G401.6 (cell line): ENCODE data around the gene FBXO5.
"Not testable (repeated sequence)": the region's sequence is repeated elsewhere in the genome, so short reads cannot be mapped to it uniquely, and the experiment has no call there.

Experiments used
- FAIRE-seq: peaks from 2 replicates; lab custom pipeline; 2012; peaks lifted over from hg19 to GRCh38; lab: Jason Lieb, UNC

FBXO5 gene, protein sequence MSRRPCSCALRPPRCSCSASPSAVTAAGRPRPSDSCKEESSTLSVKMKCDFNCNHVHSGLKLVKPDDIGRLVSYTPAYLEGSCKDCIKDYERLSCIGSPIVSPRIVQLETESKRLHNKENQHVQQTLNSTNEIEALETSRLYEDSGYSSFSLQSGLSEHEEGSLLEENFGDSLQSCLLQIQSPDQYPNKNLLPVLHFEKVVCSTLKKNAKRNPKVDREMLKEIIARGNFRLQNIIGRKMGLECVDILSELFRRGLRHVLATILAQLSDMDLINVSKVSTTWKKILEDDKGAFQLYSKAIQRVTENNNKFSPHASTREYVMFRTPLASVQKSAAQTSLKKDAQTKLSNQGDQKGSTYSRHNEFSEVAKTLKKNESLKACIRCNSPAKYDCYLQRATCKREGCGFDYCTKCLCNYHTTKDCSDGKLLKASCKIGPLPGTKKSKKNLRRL

DNA sequence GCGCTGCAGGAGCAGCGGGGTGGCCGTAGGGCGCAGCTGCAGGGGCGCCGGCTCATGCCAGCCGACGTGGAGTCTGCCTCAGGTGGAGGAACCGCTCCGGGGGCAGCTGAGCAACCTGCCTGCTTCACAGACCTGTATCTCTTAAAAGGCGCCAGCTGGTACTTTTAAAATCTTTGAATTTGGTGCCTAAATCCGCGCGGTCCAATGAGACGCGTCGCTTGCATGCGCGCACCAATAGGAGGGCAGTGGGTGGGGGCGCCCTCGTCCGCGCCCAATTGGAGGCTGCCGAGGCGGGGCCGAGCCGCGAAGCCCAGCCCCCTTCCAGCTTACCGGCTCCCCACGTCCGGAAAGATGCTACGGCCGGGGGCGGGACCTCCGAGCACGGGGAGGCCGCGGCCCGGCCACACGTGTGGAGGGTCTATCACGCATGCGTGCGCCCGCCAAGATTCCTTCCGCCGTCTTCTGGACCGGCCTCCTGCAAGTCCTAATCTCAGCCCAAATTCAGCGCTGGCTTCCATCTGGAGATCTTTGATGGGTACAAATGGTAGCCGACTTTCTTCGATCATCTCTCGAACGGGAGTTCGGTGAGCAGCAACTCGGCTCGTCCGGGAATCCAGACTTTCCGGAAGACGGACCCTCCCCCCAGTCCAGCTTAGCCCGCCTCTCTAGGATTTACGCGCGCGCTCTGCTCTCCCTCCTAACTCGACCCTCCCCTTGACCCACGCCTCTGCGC lies at the start of gene FBXO5:
FBXO5 (minus strand) TSS at position 138 of the 733 bp plus-strand sequence; CDS start at position 56, 82 bp downstream.
- FAIRE-seq = peak; percentile 97

DNA sequence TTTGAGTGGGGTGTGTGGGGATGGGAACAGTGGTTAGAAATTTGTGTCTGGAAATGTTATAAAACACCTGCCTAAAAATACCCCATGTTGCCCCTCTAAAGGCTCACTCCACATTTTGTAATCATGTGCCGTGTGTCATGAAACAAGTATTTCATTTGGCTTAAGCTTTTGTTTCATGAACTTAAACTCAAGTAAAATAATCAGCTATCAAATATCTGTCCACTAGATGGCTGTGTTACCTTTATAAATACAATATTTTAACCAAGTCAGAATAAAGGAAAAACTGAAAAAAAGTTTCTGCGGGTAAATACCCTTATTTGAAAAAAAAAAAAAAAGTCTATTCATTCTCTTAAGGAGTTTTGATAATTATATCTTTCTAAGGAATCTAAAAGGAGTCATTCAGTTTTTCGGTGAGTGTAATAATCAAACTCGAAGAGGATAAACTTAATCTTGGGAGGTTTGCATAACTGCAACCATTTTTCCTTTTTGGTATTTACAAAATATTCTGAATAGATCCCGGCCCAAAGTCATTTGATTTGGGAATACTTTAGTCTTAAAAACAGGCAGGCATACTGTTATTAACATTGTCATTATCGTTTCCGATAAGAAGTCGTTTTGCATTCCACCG lies 49.5 kb upstream of the FBXO5 start:
- peak; percentile 92 for FAIRE-seq

DNA sequence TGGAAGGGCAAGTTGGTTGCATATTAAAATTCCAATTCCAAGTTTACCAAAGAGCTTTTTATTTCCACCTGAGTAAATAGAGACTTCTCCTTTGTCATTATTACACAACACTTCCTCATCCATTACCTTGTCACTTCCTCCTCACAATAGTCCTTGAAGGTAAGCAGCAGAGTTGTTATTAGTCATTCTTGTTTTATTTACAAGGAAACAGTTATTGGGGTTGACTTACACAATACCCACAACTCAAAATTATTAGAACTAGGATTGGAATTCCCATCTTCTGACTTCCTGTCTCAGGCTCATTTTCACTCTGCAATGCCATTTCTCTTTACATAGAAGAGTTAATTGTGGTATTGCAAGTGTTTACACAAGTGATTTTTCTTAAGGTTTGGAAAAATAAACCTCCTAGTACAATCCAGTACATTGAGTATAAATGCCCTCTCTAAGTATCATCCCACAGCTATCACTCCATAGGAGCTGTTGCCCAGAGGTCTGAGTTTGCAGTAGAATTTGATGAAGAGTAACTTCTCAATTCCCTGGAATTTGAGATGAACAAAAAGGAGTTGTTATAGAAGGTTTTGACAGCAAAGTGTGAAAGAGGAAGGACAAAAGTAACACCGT lies 48.6 kb upstream of the FBXO5 start:
- no peak for FAIRE-seq

DNA sequence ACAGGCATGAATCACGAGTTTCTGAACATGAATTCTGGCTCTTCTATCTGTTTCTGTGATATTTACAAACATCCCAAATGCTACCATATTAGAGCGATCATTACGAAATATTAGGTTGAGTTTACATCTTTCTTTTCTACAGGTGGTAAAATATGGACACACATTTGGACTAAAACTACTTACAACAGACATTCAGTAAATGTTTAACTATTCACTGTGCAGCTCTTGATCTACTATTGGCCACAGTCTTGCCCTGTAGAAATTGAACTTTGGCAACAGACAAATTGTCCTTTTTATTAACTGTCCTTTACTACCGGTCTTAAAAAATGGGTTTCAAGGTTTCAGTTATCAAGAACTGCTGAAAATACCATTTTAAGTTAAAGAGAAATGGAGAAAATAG lies 46.1 kb upstream of the FBXO5 start:
- no peak for FAIRE-seq

DNA sequence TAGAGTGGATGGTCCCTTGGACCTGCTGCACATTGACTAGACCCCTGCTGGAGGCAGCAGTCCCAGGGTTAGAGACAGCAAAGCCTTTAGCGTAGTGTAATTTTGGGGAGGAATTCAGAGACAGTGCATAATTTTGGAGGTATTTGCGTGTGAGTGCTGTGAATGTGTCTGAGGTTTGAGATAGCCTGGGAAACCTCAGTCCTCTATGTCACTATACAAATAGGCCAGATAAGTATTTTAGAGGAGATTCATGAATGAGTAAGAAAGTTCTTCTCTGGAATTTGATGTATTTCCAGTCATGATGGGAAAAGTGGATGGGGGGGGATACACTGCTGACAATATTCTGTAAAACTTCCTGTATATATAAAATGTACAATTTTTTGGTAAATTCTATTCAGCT lies 45.4 kb upstream of the FBXO5 start:
- no peak for FAIRE-seq

DNA sequence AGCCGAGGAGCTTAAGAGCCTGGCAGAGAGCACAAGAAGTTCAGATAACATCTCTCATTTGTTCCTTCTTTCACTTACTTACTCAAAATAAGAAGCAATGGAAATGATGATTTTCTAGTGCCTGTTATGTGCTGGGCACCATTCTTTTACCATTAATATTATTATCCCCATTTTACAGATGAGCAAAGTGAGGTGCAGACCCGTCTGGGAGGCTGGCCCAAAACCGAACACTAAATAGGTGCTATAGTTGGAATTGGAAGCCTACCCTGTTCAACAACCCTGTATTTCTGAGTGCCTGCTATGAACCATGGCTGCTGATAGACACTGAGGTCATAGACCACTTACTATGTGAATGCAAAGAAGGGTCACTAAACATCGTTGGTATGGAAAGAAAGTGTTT lies 44.6 kb upstream of the FBXO5 start:
- no peak for FAIRE-seq

DNA sequence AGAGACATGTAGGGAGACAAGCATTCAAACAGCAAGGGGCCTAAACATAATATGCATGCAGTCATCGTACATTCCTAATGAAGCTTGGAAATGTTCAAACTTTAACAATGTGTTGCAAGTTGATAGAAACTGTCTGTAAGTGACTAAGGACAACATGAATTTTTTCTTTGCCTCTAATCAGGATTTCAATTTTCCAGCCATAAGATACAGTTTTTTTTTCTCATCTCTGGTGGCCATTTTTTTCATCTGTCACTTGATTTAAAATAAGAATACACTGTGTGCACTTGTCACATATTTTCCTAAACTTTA lies 41.8 kb upstream of the FBXO5 start:
- FAIRE-seq = no peak

DNA sequence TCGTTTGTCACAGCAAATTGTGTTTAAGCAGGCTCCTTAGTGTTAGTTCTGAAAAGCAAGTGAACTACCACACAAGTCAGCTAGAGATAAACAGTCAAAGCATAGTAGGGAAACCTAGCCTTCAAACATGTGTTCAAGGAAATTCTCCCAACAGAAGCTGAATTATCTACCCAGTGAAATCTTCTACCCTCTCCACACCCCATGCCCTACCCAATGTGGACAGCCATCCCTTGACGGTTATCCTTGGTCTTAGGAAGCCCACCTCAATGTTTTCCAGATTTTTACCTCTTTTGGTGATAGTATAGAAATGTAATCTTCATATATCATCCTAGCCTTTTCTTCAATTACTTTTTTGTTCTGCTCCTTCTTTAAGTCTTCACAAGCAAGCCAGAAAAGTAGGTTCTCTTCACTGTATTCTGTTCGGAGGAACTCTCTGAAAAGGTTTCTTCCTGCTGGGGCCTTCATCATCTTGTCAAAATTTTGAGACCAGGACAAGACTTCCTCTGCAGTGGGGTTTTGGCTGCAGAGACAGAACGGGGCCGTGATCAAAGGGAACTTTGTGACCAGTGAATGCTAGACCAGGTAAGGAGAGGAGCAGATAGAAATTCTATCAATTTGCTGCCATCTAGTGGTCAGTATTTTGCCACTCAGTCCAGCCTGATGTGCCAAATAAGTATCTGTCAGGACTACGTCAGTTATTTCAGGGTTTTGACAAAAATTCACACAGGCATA lies 41.3 kb upstream of the FBXO5 start:
- peak; percentile 90 for FAIRE-seq

DNA sequence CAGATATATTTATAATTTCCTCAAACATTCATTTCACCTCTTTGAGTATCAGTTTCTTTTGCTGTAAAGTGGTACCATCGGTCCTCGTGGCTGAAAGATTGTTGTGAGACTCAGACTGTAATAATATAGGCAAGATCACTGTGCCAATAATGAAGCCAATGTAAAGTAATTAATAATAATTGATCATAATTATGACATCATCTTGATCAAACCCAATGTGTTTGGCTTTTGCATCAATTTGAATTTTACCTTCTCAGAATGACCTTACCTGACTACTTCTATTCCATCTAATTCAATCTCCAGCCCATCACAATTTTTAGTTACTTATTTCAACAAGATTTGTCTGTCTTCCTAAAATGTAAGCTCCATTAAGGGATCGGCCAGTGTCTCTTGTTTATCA lies 35.5 kb upstream of the FBXO5 start:
- no peak for FAIRE-seq

DNA sequence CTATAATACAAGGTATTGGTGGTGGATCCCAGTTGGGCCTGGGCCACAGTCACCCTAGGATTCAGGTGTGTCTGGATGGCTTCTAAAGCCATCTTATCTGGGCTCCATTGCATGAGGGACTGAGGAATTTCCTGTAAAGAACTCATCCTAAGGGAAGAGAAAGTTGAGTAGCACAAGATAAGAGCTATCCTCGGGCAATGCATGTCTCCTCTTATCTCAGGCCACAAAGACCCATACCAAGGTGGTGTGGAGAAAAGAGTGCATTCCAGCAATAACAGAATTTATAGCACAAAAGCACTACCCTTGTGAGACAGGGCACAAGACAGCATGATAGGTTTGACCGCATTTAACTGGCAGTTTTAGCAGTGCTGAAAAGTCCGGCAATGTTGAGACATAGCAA lies 34.0 kb upstream of the FBXO5 start:
- FAIRE-seq = no peak

DNA sequence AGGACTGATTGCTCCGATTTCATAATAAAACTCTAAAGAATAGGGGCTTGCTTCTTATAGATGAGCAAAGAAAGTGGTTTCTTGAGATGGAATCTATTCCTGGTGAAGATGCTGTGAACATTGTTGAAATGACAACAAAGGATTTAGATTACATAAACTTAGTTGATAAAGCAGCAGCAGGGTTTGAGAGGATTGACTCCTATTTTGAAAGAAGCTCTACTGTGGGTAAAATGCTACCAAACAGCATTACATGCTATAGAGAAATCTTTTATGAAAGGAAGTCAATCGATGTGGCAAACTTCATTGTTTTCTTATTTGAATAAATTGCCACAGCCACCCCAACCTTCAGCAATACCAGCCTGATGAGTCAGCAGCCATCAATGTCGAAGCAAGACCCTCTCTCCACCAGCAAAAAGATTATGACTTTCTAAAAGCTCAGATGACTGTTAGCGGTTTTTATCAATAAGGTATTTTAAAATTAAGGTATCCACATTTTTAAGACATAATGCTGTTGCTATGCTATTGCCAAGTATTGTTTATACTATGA lies 32.3 kb upstream of the FBXO5 start:
- FAIRE-seq = no peak

DNA sequence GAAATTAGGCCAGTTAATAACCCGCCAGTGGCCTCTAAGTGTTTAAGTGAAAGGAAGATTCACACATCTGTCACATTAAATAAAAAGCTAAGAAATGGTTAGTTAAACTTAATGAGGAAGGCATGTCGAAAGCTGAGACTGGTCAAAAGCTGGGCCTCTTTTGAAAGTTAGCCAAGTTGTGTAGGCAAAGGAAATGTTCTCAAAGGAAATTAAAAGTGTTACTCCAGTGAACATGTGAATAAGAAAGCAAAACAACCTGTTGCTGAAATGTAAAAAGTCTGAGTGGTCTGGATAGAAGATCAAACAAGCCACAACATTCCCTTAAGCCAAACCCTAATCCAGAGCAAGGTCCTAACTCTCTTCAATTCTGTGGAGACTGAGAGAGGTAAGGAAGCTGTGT lies 30.6 kb upstream of the FBXO5 start:
- no peak for FAIRE-seq

DNA sequence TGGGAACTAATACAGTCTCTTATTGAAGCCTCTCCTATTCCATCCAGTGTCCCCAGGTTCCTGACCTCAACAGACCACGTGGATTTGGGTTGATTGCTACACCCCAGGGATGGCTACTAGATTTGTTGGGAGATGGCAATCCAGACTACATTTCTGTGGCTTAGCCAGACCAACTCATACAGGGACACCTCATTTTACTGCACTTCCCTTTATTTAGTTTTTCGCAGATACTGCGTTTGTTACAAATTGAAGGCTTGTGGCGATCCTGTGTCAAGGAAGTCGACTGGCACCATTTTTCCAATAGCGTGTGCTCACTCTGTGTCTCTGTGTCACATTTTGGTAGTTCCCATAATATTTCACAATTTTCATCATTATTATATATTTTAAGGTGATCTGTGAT lies 30.0 kb upstream of the FBXO5 start:
- no peak for FAIRE-seq

DNA sequence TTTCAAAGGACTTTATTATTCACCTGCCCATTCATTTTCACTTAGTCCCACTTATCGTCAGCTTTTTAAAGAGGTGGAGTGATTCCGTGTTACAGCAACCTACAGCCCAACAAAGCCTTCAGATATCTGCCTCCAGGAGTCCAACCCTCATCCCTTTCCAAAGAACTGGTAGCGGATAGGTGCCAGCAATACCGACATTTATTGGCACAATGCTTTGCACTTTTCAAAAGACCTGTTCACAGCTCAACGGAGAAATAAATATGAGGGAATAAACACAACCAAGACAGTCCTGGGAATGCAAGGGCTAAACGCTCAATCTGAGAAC lies 20.5 kb upstream of the FBXO5 start:
- no peak for FAIRE-seq

DNA sequence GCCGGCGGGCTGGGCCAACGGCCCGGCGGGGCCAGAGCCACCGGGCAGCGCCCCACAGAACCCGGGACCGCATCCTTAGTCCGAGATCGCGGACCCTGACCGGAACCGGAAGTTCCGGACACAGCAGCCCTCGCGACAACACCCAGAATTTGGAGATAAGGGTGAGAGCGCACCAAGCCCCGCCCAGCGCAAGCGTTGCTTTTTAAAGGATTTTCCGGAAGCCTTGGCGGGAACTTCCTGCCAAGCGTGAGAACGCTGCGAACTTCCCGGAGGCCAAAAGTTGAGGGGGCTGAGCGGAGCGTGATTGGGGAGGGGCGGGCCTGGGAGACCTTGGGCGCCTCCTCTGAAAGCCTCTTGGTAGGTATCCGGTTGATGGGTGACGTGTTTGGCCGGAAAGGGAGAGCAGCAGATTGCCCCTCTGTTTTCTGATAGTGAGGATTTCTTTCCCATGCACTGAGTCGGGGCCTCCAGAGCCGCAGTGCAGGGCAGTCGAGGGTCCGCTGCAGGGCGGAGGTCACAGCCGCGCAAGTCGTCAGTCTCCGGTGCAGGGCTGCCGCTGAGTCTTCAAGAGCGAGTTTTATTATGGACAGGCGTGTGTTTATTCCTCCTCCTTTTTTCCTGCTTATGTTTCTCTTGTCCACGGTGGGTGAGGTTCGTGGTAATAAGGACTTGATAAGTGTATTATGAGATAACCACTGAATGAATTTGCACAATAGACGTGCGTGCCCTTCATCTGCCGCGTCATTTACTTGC lies 19.9 kb upstream of the FBXO5 start, which contains the start of gene MTRF1L:
MTRF1L (minus strand) TSS at position 97 of the 753 bp plus-strand sequence; CDS start at position 73, 24 bp downstream.
- peak; percentile 98 for FAIRE-seq

DNA sequence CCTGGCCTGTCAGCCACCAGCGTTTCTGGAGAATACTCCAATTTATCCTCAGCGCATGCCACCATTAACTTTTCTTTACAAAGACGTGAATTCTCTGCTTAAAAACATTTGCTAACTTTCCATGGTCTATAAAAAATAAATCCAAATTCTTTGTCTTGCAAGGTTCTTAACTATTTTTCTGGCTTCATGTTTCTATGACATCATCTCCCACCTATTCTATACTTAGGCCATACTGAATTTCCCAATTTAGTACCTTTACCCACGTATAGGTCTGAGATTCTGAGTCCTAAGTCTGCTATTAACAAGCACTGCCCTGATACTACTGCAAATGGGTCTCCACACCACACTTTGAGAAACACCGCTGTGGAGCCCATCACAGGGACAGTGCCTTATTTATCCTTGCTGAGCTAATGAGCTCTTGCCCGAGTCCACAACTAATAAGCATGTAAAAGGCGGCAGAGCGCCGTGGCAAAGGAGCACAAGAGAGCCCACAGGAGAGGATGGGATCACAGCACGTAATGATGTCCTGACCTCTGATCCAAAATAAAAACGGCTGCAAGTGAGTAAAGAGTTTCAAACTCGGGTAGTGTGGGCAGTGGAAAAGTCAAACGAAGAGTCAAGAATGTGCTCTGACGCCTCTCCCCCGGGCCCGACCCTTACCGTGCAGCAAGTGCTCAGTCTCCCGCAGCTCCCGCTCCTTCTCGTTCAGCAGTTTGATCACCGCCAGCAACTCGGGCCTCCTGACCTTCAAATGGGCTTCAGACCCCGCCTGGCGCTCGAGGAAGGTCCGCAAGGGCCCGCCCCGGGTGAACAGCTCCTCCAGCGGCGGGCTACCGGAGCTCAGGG lies 19.1 kb upstream of the FBXO5 start:
- FAIRE-seq = no peak

DNA sequence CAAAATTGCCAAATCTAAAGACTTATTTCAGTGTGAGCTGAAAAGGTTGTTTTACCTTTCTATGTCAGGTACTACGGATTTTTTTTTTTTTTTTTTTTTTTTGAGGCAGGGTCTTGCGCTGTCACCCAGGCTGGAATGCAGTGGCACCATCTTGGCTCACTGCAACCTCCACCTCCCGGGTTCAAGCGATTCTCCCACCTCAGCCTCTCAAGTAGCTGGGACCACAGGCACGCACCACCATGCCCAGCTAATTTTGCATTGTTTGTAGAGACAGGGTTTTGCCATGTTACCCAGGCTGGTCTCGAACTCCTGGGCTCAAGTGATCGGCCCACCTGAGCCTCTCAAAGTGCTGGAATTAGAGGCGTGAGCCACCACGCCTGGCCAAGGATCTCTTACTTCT lies 17.9 kb upstream of the FBXO5 start:
- not testable (repeated sequence) for FAIRE-seq

DNA sequence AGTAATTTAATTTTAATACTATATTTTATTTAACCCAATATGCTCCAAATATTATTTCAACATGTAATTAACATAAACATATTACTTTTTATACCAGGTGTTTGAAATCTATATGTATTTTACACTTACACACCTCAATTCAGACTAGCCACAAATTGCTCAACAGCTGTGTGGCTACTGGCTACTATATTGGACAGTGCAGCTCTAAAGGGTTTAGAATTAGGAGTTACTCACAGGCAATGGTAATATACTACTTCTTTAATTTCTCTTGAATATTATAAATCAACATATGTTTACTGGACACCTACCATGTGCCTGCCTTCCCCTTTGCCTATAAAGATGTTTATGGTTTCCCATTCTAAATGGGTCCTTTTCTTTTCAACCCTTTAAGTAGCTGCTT lies 17.4 kb upstream of the FBXO5 start:
- FAIRE-seq = no peak

DNA sequence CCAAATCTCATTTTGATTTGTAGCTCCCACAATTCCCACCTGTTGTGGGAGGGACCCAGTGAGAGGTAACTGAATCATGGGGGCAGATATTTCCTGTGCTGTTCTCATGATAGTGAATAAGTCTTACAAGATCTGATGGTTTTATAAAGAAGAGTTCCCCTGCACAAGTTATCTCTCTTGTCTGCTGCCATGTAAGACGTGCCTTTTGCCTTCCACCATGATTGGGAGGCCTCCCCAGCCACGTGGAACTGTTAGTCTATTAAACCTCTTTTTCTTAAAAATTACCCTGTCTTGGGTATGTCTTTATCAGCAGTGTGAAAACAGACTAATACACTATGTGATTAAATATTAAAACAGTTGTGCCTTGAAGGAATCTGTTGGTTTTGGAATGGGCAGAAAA lies 16.7 kb upstream of the FBXO5 start:
- not testable (repeated sequence) for FAIRE-seq

DNA sequence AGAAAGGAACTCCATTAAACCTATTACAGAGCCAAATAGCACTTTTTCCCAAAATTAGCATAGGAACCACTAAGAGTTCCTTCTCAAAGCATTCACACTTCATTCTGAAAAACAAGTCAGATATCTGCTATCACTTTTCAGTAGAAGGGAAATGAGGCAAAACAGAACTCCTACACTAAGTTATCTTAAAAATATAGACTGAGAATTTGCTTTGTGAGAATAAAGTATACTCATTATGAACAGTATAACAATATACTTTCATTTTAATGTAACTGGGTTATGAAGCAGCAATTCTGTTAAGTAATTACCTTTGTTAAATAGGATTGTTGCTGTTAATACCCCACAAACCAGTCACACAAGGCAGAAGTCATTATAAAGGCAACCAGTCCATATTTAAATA lies 11.0 kb upstream of the FBXO5 start:
- FAIRE-seq = no peak
